Measurements from ENCODE around the gene PRRG3. TPM values are rescaled to one million over a fixed set of nuclear protein-coding genes. Genes with fewer than 3 reads are reported as not detected.

PRRG3 gene
- total and polyA plus RNA-seq, 9 of the 15 experiments (the other 6 are each of a cell fraction or from before 2014, with no cell fraction given) = not detected

- no peak for TF ChIP-seq ARID4B (CRISPR knock-in tag; IDR thresholded peaks at IDR 0.05)
These were observed 41.4 kb downstream of the PRRG3 start (continued) for GRCh38 chrX:151736685-151737084.

GRCh38 chrX:151737494-151737893 is 42.2 kb downstream of the PRRG3 start:
- Histone ChIP-seq H4K20me1 (replicated peaks; ENCODE audit: control insufficient read depth, insufficient read depth, low read length) (no peaks in the 10 kb centered on the region), H3K27me3 (ENCODE audit: control insufficient read depth in 2 of 2, insufficient read depth in 2 of 2, low read length in 2 of 2) (peaks cover 0 to 38% of the 10 kb centered on the region in 2 experiments; a peak in 4 of 5 replicates), H3K4me2 (ENCODE audit: insufficient read depth, low read length) (no peak overlapping the region), H3K36me3 (ENCODE audit: control insufficient read depth, insufficient read depth, low read length) (no peaks in the 10 kb centered on the region), H2AFZ (ENCODE audit: low read depth, low read length) (no peak overlapping the region), H3K4me1 (replicated peaks in 1 of 2; ENCODE audit: control insufficient read depth in 2 of 2, insufficient read depth in 2 of 2, low read length in 2 of 2) (no peaks in the 10 kb centered on the region), H3K4me3 (no peak overlapping the region), H3K79me2 (ENCODE audit: control insufficient read depth, insufficient read depth, low read length) (no peaks in the 10 kb centered on the region), H3K9ac (ENCODE audit: insufficient read depth in 1 of 2, low read depth in 2 of 2, low read length in 2 of 2) (no peak overlapping the region), H3K27ac (ENCODE audit: extremely low read depth, low read depth, low read length) (no peak overlapping the region), H3K9me3 (replicated peaks; ENCODE audit: control insufficient read depth, insufficient read depth, low read depth, low read length) (no peaks in the 10 kb centered on the region), H3K9me1 (ENCODE audit: control insufficient read depth, insufficient read depth, low read length) (no peaks in the 10 kb centered on the region)
- in situ Hi-C loops (cut with MboI) = no loop called here
- FAIRE-seq (no peak), ATAC-seq (no peak), DNase-seq (ENCODE audit: extremely low read depth in 1 of 4, low spot score in 3 of 4) (no peak)
- no TSS peak for BruUV-seq (replicated peaks)
- ChIA-PET CTCF (ENCODE audit: low intra/inter-chr PET ratio) (no interaction called here), POLR2A (interaction anchor here (0.7 kb wide), 1 partner anchor 919 kb away, joined by 3 read pairs; no protein-coding TSS in a partner anchor)
- TF ChIP-seq MBD1 (CRISPR knock-in tag; IDR thresholded peaks at IDR 0.05) = no peak
- TF ChIP-seq HMBOX1 (IDR thresholded peaks at IDR 0.05) = no peak
- TF ChIP-seq YBX1 (IDR thresholded peaks at IDR 0.05) = no peak
- TF ChIP-seq MCM3 (IDR thresholded peaks at IDR 0.05) = no peak
- intact Hi-C loops (cut with micrococcal nuclease) = no loop called here
- WGBS (ENCODE audit: insufficient coverage, low coverage, missing lambda C conversion rate) = 0% methylated on average over 5 of the region's 5 CpGs

Measured in K562 (cell line).